Activated CD4-positive, alpha-beta memory T cell treated with anti-CD3 and anti-CD28 coated beads for 36 hours (primary cell): ENCODE data around the gene LIPN. TPM values are rescaled to one million over a fixed set of nuclear protein-coding genes. Genes with fewer than 3 reads are reported as not detected.

Experiments used
- total RNA-seq, 2 experiments: library from RNA; stranded (reverse); gene quantifications; one replicate each; pipeline ENCODE4 v1.2.3, GENCODE V29; 2021

Gene LIPN
- total RNA-seq, 2 experiments from 2014 or later = not detected

Other genes starting within 250 kb of the LIPN start
- 1 to 10 TPM; 4.0 to 4.7 TPM for gene RNLS, start 176.7 kb upstream of the LIPN start, total RNA-seq
- gene LIPJ, start 173.3 kb upstream of the LIPN start, total RNA-seq = not detected
- not detected for gene LIPF, start 95.6 kb upstream of the LIPN start, total RNA-seq
- not detected for gene LIPK, start 53.8 kb upstream of the LIPN start, total RNA-seq
- gene LIPM, start 42.7 kb downstream of the LIPN start, total RNA-seq = not detected
- gene ANKRD22, start 91.8 kb downstream of the LIPN start, total RNA-seq = under 1 TPM; 0.12 to 0.24 TPM
- 10 to 100 TPM; 27.9 to 28.2 TPM for gene STAMBPL1, start 120.2 kb downstream of the LIPN start, total RNA-seq
- 10 to 100 TPM; 18.6 to 23.3 TPM for gene ACTA2, start 192.8 kb downstream of the LIPN start, total RNA-seq
- gene FAS, start 230.8 kb downstream of the LIPN start, total RNA-seq = 10 to 100 TPM; 62.2 to 63.5 TPM